Astrocyte of the spinal cord (primary cell): ENCODE measurements around the gene ADAMTSL5.

ENCODE experiments used
- DNase-seq: peaks from one replicate; pipeline ENCODE4 v3.0.0; 2011; ENCODE audit warnings: low read depth, low spot score
- H3K4me3 ChIP-seq: 2 replicates; pipeline ENCODE4 v1.5.1; 2011; ENCODE audit warnings: low read depth, mild to moderate bottlenecking, low read length, moderate library complexity
- CTCF ChIP-seq: IDR thresholded peaks from 2 replicates; pipeline ENCODE4 v1.5.1; 2012; ENCODE audit warnings: low read depth, mild to moderate bottlenecking, low read length, inconsistent platforms
- in situ Hi-C: cut with HindIII; loops from 2 replicates; pipeline ENCODE4 v1.10.0; 2017; ENCODE audit warnings: low sequenced_read_pairs

Gene ADAMTSL5

GRCh38 chr19:1471515-1472160 is 41.2 kb downstream of the ADAMTSL5 start:
- no peak overlapping the region for H3K4me3 ChIP-seq
- no peak for DNase-seq
- TF ChIP-seq CTCF, result no peak
- in situ Hi-C loops, result no loop called here

- no peak overlapping the region for H3K4me3 ChIP-seq
- TF ChIP-seq CTCF, result no peak
These were observed 41.8 kb downstream of the ADAMTSL5 start for GRCh38 chr19:1471010-1471514.

GRCh38 chr19:1470305-1471009 is 42.4 kb downstream of the ADAMTSL5 start:
- no peak overlapping the region for H3K4me3 ChIP-seq
- in situ Hi-C loops, result no loop called here
- DNase-seq, result no peak
- no peak for TF ChIP-seq CTCF

More at GRCh38 chr19:1471010-1471514, 41.8 kb downstream of the ADAMTSL5 start:
- in situ Hi-C loops, result no loop called here
- no peak for DNase-seq

- no peak overlapping the region for H3K4me3 ChIP-seq
These were observed 42.8 kb downstream of the ADAMTSL5 start for GRCh38 chr19:1470055-1470304.

GRCh38 chr19:1469255-1470054 is 43.4 kb downstream of the ADAMTSL5 start:
- DNase-seq, result no peak
- TF ChIP-seq CTCF, result no peak
- no peak overlapping the region for H3K4me3 ChIP-seq
- in situ Hi-C loops, result no loop called here

More at GRCh38 chr19:1470055-1470304, 42.8 kb downstream of the ADAMTSL5 start:
- DNase-seq, result no peak
- in situ Hi-C loops, result no loop called here
- no peak for TF ChIP-seq CTCF

GRCh38 chr19:1468821-1469254 is 44.0 kb downstream of the ADAMTSL5 start:
- TF ChIP-seq CTCF, result no peak
- no peak for DNase-seq
- no peak overlapping the region for H3K4me3 ChIP-seq
- in situ Hi-C loops, result no loop called here
